Astrocyte of the hippocampus (primary cell): ENCODE data around the gene USF2.

Source experiments
- DNase-seq: peaks from one replicate; pipeline ENCODE4 v3.0.0; 2011; ENCODE audit warnings: low read depth, low spot score

The USF2 gene

DNA sequence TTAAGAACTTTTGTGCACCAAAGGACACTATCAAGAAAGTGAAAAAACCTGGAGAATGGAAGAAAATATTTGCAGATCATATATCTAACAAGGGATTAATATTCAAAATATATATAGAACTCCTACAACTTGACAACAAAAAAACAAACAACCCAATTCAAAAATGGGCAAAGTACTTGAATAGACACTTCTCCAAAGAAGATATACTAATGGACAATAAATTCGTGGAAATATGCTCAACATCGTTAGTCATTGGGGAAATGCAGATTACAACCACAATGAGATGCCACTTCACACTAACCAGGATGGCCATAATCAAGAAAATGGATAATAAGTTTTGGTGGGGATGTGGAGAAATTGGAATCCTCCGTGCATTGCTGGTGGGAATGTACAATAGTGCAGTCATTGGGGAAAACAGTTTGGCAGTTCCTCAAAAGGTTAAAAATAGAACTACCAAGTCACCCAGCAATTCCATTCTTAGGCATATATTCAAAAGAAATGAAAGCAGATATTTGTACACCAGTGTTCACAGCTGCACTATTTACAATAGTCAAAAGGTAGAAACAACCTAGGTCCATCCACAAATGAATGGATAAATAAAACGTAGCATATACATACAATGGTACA is 22.2 kb upstream of the USF2 start:
- DNase-seq, result no peak

DNA sequence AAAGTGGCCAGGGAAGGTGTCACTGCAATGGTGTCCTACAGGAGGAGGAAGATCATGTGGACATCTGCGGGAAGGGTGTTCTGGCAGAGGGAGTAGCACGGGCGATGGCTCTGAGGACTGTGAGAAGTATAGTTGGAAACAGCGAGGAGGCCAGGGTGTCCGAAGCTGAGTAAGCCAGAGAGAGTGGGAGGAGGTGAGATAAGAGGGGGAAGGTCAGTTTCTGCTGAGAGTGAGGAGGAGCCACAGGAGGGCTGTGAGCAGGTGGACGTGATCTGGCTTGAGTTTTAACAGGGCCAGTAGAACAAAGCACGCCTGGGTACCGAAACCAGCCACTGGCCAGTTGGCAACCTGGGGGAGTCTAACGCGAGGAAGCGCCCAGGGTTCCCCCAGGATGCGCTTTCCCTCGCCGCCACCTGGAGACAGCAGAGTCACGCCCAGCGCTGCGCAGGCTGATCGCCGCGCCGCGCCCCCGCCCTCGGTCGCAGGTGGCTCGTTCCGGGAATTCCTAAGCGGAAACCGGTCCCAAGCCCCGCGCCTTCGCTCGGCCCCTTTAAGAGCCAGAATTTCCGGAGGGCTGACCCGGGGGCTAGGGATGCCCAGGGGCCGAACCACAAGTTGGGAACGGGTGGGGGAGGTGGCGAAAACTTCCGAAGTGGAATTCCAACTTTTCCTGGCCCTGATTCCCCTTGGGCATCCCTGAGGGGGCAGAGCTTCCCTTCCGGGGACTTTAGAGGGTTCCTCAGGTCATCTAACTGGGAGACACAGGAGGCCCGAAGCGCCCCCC is 21.0 kb upstream of the USF2 start:
- no peak for DNase-seq

DNA sequence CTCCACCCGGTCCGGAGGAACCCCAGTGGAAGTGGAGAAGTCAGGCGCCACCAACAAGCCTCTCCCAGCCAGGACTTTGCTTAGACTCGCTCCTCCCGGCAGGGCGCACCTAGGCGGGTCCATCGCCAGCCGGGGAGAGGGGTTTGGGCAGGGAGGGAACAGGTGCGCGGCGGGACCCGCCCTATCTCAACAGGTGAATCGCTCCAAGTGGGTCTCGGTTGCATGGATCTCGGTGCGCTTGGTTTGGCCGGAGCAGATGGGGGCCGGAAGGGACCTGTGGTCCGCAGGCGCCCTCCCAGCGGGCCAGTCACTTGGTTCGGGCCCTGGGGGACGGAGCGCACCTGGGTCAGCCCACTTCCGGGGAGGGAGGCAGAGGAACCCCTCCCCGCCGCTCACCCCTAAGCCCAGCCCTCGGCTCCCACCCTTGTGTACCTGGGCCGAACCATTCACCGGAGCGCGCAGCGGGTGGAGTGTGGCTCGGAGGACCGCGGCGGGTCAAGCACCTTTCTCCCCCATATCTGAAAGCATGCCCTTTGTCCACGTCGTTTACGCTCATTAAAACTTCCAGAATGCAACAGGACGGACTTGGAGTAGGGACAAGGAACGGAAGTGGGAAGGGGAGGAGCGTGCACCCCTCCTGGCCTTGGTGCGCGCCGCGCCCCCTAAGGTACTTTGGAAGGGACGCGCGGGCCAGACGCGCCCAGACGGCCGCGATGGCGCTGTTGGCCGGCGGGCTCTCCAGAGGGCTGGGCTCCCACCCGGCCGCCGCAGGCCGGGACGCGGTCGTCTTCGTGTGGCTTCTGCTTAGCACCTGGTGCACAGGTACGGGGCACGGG is 20.2 kb upstream of the USF2 start, which contains the start of gene LSR:
TSS of gene LSR (plus strand) at position 693 of the 836 bp plus-strand sequence. CDS start at position 714, 21 bp downstream.
- DNase-seq, result no peak

DNA sequence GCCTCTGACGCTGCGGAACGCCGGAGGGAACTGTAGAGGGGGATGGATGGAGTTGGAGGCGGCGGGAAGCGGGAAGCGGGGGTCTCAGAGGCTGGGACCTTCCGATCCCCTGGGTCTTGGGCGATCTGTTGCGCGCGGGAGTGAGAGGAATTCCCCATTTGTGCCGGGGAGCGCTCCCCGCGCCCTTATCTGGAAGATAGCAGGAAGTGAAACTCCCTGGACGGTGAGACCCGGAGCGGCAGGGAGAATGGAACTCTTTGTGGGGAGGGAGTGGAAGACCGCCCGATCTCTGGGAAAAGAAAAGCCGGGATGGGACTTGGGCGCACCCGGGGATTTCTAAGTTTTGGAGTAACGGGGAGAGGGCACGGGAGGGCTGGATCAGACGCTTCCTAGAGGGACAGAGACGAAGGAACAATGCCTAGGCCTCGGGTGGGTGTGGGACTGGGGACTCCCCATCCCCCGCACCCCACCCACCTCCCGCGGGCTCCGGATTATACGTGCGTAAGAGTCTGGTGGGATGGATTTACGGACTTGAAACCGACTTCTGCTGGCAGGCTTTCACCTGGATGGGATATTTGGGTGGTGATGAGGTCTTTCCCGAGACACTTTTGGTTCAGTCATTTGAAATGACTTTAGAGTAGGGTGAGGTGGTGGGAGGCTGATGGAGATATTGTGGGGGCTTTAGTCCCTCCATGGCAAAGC is 19.5 kb upstream of the USF2 start:
- DNase-seq, result no peak

DNA sequence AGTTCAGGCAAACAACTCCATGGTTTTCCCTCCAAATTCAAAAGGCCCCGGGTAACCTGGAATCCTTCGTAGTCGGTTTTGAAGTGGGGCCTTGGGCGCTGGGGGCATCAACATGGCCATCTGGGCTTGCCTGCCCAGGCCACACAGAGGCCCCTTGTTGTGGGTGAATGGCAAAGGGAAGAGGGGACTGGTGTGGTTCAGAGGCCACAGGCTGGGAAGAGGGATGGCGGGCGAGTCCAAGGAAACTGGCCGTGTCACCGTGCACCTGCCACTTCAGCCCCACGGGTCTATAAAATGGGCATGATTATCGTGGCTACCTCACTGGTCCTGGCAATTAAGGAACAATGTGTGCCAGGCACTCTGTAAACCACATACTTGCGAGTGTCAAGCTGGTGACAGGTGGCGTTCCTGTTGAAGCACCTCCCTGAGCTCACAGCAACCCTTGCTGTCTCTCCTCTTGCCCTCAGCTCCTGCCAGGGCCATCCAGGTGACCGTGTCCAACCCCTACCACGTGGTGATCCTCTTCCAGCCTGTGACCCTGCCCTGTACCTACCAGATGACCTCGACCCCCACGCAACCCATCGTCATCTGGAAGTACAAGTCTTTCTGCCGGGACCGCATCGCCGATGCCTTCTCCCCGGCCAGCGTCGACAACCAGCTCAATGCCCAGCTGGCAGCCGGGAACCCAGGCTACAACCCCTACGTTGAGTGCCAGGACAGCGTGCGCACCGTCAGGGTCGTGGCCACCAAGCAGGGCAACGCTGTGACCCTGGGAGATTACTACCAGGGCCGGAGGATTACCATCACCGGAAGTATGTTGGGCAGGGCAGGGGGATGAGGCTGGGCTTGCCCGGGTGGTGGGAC is 18.7 kb upstream of the USF2 start:
- DNase-seq, result no peak

DNA sequence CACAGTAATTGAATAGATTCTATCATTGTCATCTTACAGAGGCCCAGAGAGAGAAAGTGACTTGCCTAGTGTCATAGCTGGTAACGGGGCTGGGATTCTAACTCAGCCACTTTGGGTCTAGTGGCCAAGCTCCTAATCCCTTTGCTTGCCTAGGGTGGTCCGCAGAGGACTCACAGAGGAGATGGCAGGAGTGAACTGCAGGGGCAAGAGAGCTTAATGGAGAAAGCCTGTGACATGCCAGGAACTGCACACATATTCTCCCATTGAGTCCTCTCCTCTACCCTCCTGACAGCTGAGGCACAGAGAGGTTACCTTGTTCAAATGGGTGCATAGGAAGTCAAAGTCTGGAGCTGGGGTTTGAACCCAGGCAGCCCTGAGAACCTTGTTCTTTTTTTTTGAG is 17.3 kb upstream of the USF2 start:
- no peak for DNase-seq

DNA sequence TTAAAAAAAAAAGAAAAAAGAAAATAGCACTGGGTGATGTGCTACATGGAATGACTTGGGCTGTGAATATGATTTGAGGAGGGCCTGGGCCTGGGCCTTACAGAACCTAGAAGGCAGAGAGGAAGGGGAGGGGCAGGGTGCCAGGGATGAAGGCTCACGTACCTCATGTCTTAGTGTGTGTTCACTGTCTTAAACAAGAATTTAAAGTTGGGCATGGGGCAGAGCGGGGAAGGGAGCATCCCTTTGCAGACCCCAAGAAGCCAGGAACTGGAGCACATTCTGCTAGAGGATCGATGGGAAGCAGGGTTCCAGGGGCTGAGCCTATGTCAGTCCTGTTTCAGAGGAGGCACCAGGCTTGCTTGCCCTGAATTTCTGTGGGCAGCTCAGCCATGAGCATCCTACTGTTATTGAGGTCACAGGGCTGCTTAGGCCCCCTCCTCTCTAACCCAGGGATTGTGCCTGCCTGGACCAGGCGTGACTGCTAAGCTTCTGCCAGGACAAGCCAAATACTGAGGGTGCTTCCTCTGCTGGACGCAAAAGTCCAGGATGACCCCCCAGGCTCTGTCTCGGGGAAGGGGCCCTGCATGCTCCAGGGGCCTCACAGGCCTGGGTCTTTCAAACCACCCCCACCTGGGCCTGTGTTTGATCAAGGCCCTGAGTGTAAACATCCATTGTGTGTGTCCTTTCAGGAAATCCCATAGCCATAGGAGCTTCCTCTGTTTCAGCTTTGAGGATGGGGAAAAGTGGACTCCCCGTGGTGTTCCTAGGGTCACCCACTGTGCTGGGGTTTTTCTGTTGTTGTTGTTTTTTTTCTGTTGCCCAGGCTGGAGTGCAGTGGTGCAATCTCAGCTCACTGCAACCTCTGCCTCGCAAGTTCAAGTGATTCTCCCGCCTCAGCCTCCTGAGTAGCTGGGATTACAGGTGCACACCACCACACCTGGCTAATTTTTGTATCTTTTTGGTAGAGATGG is 15.2 kb upstream of the USF2 start:
- DNase-seq, result no peak

DNA sequence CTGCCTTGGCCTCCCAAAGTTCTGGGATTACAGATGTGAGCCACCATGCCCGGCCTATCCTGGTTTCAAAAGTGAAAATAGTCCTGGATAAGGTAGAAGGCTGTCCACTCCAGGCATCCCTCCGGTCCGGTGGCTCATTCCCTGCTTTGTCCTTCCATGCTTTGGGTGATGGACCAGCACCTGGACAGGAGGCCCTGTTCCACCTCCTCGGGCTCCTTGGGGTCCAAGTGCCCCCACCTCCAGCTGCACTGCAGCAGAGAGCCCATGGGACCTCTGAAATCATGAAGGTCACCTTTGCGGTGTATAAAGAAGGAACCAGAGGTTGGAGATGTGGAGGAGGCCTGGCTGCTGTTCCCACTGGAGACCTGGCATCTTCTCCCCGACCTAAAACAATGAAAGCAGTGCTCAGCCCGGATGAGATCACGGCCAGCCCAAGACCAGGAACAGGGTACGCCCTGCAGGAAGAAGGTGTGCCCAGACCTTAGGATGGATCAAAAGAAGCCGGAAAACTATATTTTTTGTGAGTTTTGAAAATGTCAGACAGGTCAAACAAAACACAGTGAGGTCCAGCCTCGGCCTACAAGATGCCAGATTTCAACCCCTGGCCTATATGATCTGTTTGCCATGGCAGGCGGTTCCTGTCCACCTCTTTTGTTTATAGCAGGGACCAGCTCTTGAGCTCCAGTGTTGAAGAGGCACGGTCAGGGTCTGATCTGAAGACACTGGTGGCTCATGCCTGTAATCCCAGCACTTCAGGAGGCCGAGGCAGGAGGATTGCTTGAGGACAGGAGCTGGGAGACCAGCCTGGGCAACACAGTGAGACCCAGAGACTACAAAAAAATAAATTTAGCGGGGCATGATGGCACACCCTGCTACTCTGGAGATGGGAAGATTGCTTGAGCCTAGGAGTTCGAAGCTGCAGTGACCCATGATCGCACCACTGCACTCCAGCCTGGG is 14.1 kb upstream of the USF2 start:
- DNase-seq, result no peak

DNA sequence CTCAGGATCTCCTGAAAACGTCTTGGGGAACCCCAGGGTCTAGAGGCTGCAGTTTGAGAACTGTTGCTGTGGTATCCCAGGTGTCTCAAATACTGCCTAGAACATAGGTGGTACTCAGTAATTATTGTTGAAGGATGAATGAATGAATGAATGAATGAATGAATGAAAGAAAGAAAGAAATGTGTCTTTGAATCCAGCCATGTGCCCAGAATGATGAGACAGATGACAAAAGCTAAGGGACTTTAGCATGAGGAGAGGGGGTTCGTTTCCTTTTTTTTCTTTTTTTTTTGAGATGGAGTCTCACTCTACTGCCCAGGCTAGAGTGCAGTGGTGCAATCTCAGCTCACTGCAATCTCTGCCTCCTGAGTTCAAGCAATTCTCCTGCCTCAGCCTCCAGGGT is 12.2 kb upstream of the USF2 start:
- DNase-seq, result no peak

DNA sequence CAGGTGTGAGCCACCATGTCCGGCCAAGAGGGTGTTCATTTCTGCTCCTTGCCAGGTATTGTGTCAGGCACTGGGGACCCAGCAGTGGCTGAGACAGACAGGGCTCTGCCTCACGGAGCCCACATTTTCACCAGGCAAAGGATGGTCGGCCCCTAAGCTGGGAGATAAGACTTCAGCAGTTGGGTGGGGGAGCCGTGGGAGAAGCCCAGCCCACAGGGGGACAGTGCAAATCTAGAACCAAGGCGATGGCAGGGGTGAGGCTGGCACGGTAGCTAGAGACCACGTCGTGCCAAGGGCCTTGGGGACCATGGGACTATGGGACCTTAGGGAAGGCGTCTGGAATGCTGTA is 11.7 kb upstream of the USF2 start:
- DNase-seq, result no peak

DNA sequence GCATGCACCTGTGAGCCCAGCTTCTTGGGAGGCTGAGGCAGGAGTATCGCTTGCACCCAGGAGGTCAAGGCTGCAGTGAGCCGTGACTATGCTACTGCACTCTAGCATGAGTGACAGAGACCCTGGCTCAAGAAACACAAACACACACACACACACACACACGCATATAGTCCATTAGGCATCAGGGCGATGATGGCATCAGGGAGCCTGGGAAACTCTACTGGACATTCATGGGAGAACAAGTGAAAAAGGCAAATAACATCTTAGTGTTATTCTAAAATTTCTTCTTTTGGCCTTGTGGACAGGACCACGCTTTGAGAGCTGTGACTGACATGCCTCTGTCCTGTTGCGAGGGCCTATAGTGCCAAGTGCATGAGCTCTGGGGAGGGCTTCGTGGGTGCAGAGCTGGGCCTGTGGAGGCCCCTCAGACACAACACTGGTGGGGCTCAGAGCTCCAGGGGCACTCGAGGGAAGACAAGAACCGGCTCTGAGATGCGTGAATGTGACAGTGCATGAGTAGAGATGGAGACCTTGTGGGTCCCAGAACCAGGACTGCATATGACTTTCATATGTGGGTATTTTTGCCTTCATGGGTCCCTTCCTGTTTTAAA is 8.0 kb upstream of the USF2 start:
- no peak for DNase-seq

DNA sequence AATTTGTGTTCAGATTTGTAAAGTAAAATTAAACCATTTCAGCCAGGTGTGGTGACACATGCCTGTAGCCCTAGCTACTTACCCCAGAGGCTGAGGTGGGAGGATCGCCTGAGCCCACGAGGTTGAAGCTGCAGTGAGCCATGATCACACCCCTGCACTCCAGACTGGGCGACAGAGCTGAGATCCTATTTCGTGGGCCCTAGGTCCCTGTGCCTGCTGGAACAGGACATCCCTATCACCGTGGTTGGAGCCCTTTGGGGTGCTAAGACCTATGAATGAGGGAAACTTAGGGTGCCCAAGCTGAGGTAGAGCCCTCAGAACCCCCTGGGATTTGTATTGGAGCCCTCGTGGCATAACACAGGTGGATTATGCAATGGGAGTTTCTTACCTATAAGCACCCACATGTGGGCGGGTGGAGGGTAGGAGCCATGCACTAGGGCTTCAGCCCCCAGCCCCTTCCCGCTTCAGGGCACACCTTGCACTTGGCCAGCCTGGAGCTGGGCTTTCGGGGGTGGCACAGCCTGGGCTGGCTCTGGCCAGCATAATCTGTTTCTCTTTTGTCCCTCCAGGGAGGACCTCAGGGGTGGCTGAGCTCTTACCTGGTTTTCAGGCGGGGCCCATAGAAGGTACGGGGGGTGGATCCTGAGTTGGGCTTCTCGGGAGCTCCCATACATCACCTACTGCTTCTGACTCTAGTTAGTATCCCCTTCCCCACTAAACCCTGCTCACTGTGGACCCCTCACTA is 7.2 kb upstream of the USF2 start:
- DNase-seq, result no peak

DNA sequence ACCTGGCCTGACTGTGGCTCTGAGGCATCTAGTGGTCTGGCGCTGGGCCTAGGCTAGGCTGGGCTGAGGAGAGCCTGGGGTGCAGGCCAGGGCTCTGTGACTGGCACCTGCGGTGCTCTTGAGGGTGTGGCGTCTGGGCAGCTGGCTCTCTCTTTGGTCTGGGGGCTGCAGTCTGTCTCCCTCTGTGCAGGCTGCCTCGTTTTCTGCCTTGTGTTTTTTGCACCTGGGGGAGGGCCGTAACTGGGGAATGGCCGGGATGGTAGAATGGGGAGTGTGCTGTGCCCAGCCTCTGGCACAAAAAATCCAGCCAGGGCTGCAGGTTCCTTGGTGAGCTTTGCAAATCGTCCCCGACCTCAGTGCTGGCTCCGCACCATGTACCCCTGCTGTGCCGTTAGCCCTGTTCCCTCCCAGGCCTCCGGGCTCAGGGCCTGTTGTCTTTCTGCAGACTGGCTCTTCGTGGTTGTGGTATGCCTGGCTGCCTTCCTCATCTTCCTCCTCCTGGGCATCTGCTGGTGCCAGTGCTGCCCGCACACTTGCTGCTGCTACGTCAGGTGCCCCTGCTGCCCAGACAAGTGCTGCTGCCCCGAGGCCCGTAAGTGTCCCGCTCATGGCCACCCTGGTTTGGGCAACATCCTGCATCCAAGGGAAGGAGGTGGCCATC is 6.5 kb upstream of the USF2 start:
- peak; percentile 53 for DNase-seq

DNA sequence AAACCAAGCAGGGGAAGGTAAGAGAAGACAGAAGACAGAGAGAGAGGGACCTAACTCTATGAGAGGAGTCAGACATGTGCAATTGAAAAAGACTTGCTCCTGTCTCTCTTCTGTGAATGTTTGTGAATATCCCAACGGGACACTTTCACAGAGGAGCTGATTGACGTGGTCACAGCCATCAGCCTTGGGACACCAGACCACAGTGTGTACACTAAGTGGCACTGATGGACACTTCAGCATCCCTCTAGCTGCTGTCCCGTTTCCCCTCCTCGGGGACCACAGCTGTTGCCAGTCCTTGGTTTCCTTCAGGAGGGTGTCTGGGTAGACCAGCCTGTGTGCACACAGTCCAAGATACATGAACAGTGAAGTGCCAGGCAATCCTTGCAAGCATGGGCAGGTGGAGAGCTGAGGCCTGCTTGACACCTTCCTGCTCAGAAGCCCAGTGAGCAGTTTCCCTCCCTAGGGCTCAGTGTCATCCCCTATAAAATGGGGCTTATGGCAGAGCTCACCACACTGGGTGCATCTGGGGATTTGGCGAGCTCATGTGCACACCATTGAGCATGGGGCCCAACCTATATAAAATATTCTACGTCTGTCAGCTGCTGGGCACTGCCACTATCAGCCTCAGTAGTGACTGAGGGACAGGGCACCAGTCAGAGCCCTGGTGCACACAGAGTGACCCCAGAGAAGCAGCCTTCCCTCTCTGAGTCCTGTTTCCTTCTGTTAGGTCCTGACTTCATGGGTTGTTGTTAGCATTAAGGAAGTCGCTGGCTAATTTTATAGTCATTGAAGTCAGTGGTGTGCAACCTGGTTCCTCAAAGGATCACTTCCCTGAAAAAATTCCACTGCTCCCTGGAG is 4.3 kb upstream of the USF2 start:
- DNase-seq, result no peak

DNA sequence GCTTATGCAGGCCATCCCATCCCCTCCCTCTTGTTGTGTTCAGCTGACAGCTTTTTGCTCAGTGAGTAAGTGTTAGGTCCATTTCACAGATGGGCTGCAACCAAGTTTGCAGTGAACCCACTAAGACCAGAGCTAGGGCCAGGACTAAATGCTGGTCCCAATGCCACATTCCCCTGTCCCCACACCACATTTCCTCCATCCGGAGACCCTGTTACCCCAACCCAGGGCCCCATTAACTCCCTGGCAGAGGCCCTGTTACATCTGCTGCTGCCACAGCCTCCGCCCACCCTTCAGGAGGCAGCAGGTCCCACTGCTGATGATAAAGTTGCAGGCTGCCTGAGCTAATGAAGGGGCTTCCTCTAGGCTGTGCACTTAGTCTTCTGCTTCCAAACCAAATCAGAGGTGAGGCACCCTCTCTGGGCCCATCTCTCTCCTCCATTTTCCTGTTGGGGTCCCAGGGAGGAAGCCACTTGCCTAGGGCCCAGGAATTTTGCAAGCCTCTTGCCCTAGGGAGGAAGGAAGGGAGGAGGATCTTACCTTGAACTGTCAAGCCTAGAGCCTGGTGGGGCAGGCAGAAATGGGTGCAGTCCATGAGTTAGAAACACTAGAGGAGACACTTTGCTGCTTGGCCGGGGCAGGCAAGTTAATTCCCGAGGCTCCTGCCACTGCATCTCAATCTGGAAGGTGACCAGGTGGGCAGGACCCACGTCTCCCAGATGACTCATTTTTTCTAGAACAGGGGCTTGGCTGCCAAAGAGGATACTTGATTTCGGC is 3.4 kb upstream of the USF2 start:
- peak; percentile 44 for DNase-seq
